Measurements from ENCODE around the gene SSB.

Gene SSB

GRCh38 chr2:169759987-169760386 is 38.7 kb upstream of the SSB start:
- no peak for TF ChIP-seq SIN3A (IDR thresholded peaks at IDR 0.05; ENCODE audit: borderline replicate concordance, insufficient read depth, low read length)

DNA sequence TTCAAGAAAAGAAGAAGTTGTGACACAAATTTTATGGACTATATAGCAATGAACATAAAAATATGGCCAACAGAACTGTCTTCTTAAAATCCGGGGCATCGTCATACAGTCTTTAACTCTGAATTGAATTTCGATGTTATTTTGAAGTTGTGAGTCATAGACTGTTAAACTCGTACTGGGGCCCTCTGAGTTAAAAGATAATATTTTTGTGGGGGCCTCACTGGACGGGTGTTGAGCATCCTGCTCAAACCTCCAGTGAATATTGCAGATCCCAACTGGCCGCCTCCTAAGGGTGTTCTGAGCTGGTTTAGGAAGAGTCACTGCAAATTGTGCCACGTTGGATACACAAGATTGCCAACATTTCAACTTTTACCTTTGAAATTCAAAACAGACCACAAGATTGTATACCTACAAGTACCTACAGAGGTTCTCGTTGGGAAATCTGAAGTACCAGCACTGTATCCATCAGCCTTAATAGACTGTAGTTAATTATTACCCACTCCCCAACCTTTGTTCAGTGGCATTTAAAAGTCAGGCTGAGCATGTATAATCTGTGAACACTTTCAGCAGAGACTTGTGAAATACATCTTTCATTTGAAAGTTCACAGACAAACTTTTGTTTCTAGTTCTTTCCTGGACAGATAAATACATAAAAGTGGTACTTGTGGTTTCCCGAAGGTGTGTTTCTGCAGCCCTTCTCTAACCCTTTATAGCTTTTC is 37.3 kb upstream of the SSB start:
- TF ChIP-seq, protein P1, sequence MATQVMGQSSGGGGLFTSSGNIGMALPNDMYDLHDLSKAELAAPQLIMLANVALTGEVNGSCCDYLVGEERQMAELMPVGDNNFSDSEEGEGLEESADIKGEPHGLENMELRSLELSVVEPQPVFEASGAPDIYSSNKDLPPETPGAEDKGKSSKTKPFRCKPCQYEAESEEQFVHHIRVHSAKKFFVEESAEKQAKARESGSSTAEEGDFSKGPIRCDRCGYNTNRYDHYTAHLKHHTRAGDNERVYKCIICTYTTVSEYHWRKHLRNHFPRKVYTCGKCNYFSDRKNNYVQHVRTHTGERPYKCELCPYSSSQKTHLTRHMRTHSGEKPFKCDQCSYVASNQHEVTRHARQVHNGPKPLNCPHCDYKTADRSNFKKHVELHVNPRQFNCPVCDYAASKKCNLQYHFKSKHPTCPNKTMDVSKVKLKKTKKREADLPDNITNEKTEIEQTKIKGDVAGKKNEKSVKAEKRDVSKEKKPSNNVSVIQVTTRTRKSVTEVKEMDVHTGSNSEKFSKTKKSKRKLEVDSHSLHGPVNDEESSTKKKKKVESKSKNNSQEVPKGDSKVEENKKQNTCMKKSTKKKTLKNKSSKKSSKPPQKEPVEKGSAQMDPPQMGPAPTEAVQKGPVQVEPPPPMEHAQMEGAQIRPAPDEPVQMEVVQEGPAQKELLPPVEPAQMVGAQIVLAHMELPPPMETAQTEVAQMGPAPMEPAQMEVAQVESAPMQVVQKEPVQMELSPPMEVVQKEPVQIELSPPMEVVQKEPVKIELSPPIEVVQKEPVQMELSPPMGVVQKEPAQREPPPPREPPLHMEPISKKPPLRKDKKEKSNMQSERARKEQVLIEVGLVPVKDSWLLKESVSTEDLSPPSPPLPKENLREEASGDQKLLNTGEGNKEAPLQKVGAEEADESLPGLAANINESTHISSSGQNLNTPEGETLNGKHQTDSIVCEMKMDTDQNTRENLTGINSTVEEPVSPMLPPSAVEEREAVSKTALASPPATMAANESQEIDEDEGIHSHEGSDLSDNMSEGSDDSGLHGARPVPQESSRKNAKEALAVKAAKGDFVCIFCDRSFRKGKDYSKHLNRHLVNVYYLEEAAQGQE (IDR thresholded peaks at IDR 0.05; ENCODE audit: insufficient read depth in 1 of 2, low read depth in 2 of 2, low read length in 2 of 2), result no peak
- TF ChIP-seq FOXP2 (optimal IDR thresholded peaks at IDR 0.05; ENCODE audit: borderline replicate concordance, extremely low read depth, extremely low read length, insufficient read depth) (no peak), TAF1 (IDR thresholded peaks at IDR 0.05; ENCODE audit: borderline replicate concordance, insufficient read depth, low read length) (no peak), POLR2AphosphoS5 (IDR thresholded peaks at IDR 0.05; ENCODE audit: low read depth, low read length) (no peak), SIN3A (IDR thresholded peaks at IDR 0.05; ENCODE audit: borderline replicate concordance, insufficient read depth, low read length) (no peak)

DNA sequence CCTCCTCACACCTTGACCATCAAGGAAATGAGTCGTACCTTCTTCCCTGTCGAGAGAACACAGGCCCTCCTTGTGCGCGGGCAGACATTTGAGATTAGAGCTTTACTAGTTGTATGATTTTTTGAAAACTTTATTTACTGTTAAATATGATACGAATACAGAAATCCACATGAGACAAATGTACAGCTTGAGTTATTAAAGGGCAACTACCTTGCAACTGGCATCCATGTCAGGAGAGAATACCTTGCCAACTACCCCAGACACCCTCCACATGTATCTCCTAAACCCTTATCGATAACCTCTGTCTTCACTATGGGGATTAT is 36.7 kb upstream of the SSB start:
- TF ChIP-seq POLR2AphosphoS5 (IDR thresholded peaks at IDR 0.05; ENCODE audit: low read depth, low read length), result no peak
- TF ChIP-seq TAF1 (IDR thresholded peaks at IDR 0.05; ENCODE audit: borderline replicate concordance, insufficient read depth, low read length), result no peak
- TF ChIP-seq, protein P1 (IDR thresholded peaks at IDR 0.05; ENCODE audit: insufficient read depth in 1 of 2, low read depth in 2 of 2, low read length in 2 of 2), result no peak
- no peak for TF ChIP-seq FOXP2 (optimal IDR thresholded peaks at IDR 0.05; ENCODE audit: borderline replicate concordance, extremely low read depth, extremely low read length, insufficient read depth)
- no peak for TF ChIP-seq SIN3A (IDR thresholded peaks at IDR 0.05; ENCODE audit: borderline replicate concordance, insufficient read depth, low read length)

DNA sequence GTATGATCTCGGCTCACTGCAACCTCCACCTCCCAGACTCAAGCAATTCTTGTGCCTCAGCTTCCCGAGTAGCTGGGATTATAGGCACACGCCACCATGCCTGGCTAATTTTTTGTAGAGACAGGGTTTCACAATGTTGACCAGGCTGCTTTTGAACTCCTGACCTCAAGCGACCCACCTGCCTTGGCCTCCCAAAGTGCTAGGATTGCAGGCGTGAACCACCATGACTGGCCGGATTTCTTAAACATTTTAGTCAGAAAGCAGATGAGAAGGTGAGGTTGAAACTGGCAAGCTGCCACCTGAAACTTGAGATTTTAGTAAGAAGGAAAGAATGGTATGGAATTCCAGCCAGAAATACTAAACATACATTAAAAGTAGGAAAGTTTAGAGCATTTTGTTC is 33.1 kb upstream of the SSB start:
- TF ChIP-seq FOXP2 (optimal IDR thresholded peaks at IDR 0.05; ENCODE audit: borderline replicate concordance, extremely low read depth, extremely low read length, insufficient read depth) (no peak), TAF1 (IDR thresholded peaks at IDR 0.05; ENCODE audit: borderline replicate concordance, insufficient read depth, low read length) (no peak), POLR2AphosphoS5 (IDR thresholded peaks at IDR 0.05; ENCODE audit: low read depth, low read length) (no peak), SIN3A (IDR thresholded peaks at IDR 0.05; ENCODE audit: borderline replicate concordance, insufficient read depth, low read length) (no peak)
- TF ChIP-seq, protein P1 (IDR thresholded peaks at IDR 0.05; ENCODE audit: insufficient read depth in 1 of 2, low read depth in 2 of 2, low read length in 2 of 2), result no peak

DNA sequence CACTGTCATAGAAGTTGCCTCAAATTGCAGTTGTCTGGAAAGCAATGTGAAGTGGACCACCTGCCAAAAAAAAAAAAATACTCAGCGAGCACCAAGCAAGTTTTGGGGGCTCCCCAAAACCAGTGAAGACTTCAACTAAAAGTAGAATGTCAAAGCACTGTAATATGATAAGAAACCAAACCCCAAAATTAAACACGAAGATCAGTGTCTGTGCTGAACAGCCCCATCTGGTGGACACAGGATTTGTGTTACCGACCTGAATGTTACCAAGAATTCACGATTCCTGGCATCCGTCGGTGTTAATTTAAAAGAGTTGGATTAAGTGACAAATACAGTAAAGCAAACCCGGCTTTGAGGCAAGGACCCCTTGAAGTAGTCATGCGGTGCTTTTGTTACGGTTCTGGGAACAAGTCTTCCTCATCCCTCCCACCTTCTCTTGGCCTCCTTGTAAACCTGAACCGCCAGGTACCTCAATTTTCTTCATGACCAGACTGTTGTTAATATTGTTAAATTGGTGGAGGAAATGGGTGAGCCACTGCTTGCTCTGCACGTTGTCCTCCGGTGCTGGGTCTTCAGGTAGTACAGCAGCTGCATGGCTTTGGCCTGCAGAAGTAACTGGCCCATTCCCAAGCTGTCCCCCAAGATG is 31.3 kb upstream of the SSB start:
- TF ChIP-seq, protein P1 (IDR thresholded peaks at IDR 0.05; ENCODE audit: insufficient read depth in 1 of 2, low read depth in 2 of 2, low read length in 2 of 2), result no peak
- TF ChIP-seq SIN3A (IDR thresholded peaks at IDR 0.05; ENCODE audit: borderline replicate concordance, insufficient read depth, low read length), result no peak
- TF ChIP-seq FOXP2 (optimal IDR thresholded peaks at IDR 0.05; ENCODE audit: borderline replicate concordance, extremely low read depth, extremely low read length, insufficient read depth), result no peak
- TF ChIP-seq POLR2AphosphoS5 (IDR thresholded peaks at IDR 0.05; ENCODE audit: low read depth, low read length), result no peak
- no peak for TF ChIP-seq TAF1 (IDR thresholded peaks at IDR 0.05; ENCODE audit: borderline replicate concordance, insufficient read depth, low read length)

Measured in PFSK-1 (cell line).